ENCODE data around the gene ST7. TPM values are rescaled to one million over a fixed set of nuclear protein-coding genes. Genes with fewer than 3 reads are reported as not detected.

Gene ST7
- total RNA-seq, 2 experiments from 2014 or later, result 4.9 to 5.4 TPM

GRCh38 chr7:117005449-117005848 lies 52.1 kb downstream of the ST7 start:
- intact Hi-C loops (cut with DNase I, micrococcal nuclease), result no loop called here
- Mint-ChIP-seq H3K27me3 (no peaks in the 10 kb centered on the region), H3K36me3 (ENCODE audit: low read depth) (no peaks in the 10 kb centered on the region), H3K27ac (no peak overlapping the region), H3K4me1 (ENCODE audit: low read depth) (peaks cover 46% of the 10 kb centered on the region), H3K9me3 (no peaks in the 10 kb centered on the region), H3K4me3 (no peak overlapping the region)
- Histone ChIP-seq H3K36me3 (ENCODE audit: insufficient read depth, low read length) (no peaks in the 10 kb centered on the region), H3K27ac (ENCODE audit: low read depth in 1 of 2, low read length in 2 of 2) (no peak overlapping the region), H3K4me1 (ENCODE audit: insufficient read depth, low read length) (peaks cover 18% of the 10 kb centered on the region), H3K27me3 (ENCODE audit: control insufficient read depth in 1 of 2, insufficient read depth in 2 of 2, low read length in 2 of 2) (no peaks in the 10 kb centered on the region), H3K9me3 (ENCODE audit: control insufficient read depth in 1 of 2, insufficient read depth in 1 of 2, low read length in 2 of 2) (no peaks in the 10 kb centered on the region), H3K4me3 (ENCODE audit: low read length) (no peak overlapping the region)
- POLR2A ChIA-PET, result interaction anchor here (0.8 kb wide), 1 partner anchor 18 kb away, joined by 3 read pairs; no protein-coding TSS in a partner anchor
- DNase-seq (no peak), ATAC-seq (ENCODE audit: poor library complexity) (no peak)
- CTCF ChIA-PET, result interaction anchor here (2.5 kb wide), 1 partner anchor 17 kb away, joined by 8 read pairs; no protein-coding TSS in a partner anchor
- TF ChIP-seq CTCF (IDR thresholded peaks at IDR 0.05), result no peak

- POLR2A ChIA-PET, result interaction anchor here (0.9 to 1.6 kb wide), 7 partner anchors 12 to 87 kb away, joined by 3 to 5 read pairs (median 4); no protein-coding TSS in a partner anchor
Measured at GRCh38 chr7:117006907-117007684, 53.8 kb downstream of the ST7 start.

More at GRCh38 chr7:117006907-117007684, 53.8 kb downstream of the ST7 start:
- intact Hi-C loops (cut with DNase I, micrococcal nuclease), result no loop called here
- no peak for TF ChIP-seq CTCF (IDR thresholded peaks at IDR 0.05)
- Mint-ChIP-seq H3K4me3 (peak overlapping the region; percentile 47), H3K27ac (peak overlapping the region; percentile 64), H3K36me3 (ENCODE audit: low read depth) (no peaks in the 10 kb centered on the region), H3K27me3 (no peaks in the 10 kb centered on the region), H3K9me3 (no peaks in the 10 kb centered on the region), H3K4me1 (ENCODE audit: low read depth) (peaks cover 63% of the 10 kb centered on the region)
- Histone ChIP-seq H3K36me3 (ENCODE audit: insufficient read depth, low read length) (no peaks in the 10 kb centered on the region), H3K9me3 (ENCODE audit: control insufficient read depth in 1 of 2, insufficient read depth in 1 of 2, low read length in 2 of 2) (no peaks in the 10 kb centered on the region), H3K27ac (ENCODE audit: low read depth in 1 of 2, low read length in 2 of 2) (no peak overlapping the region), H3K4me1 (ENCODE audit: insufficient read depth, low read length) (peaks cover 26% of the 10 kb centered on the region), H3K4me3 (ENCODE audit: low read length) (no peak overlapping the region), H3K27me3 (ENCODE audit: control insufficient read depth in 1 of 2, insufficient read depth in 2 of 2, low read length in 2 of 2) (no peaks in the 10 kb centered on the region)
- CTCF ChIA-PET, result interaction anchor here (0.8 to 2.5 kb wide), 3 partner anchors 19 to 31 kb away, joined by 3 to 8 read pairs (median 4); no protein-coding TSS in a partner anchor
- DNase-seq (peak in 3 of 14 experiments; percentile 18 to 26 (median 23)), ATAC-seq (ENCODE audit: poor library complexity) (peak; percentile 51)
